ENCODE data around the gene RGS1.

DNA sequence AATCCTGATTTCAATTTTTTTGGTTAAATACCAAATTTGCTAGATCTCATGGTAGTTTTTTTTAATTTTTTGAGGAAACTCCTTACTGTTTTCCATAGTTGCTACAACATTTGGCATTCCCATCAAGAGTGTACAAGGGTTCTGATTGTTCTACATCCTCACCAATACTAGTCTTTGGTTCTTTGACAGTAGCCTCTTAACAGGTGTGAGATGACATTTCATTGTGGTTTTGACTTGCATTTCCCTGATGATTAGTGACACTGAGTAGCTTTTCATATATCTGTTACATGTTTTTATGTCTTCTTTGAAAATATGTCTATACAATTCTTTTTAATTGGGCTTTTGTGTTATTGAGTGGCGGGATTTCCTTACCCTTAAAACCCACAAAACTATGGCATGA is 39.5 kb downstream of the RGS1 start:
- no peak for TF ChIP-seq EZH2phosphoT487 (IDR thresholded peaks at IDR 0.05; ENCODE audit: borderline replicate concordance, low read length)
- TF ChIP-seq, protein P1, sequence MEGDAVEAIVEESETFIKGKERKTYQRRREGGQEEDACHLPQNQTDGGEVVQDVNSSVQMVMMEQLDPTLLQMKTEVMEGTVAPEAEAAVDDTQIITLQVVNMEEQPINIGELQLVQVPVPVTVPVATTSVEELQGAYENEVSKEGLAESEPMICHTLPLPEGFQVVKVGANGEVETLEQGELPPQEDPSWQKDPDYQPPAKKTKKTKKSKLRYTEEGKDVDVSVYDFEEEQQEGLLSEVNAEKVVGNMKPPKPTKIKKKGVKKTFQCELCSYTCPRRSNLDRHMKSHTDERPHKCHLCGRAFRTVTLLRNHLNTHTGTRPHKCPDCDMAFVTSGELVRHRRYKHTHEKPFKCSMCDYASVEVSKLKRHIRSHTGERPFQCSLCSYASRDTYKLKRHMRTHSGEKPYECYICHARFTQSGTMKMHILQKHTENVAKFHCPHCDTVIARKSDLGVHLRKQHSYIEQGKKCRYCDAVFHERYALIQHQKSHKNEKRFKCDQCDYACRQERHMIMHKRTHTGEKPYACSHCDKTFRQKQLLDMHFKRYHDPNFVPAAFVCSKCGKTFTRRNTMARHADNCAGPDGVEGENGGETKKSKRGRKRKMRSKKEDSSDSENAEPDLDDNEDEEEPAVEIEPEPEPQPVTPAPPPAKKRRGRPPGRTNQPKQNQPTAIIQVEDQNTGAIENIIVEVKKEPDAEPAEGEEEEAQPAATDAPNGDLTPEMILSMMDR (conservative IDR thresholded peaks at IDR 0.05; ENCODE audit: low read depth, low read length), result no peak
